Endothelial cell of umbilical vein (primary cell): ENCODE measurements around the gene TNIP1. TPM values are rescaled to one million over a fixed set of nuclear protein-coding genes. Genes with fewer than 3 reads are reported as not detected.

Experiments used
- BruUV-seq: library from RNA; stranded (reverse); fragments of 400-500 nt; replicated peaks from 2 replicates; lab custom pipeline; 2021; lab: Mats Ljungman, UMichigan
- CTCF ChIA-PET: fragments of 300-600, 350-600 bp; sonication (Branson Sonifier 250); formaldehyde crosslinking; loops from one replicate; lab custom pipeline; 2021; ENCODE audit warnings: antibody characterized with exemption, inconsistent platforms; lab: Charles Lee
- POLR2A ChIA-PET: fragments of 300-600, 350-600 bp; sonication (Branson Sonifier 250); formaldehyde crosslinking; loops from one replicate; lab custom pipeline; 2021; ENCODE audit warnings: antibody characterized with exemption, inconsistent platforms; lab: Charles Lee
- DNase-seq: peaks from one replicate; pipeline ENCODE4 v3.0.0-alpha.2; 2011; ENCODE audit warnings: low read depth, low spot score
- FAIRE-seq: peaks from 2 replicates; lab custom pipeline; 2011; peaks lifted over from hg19 to GRCh38; lab: Jason Lieb, UNC
- H2AFZ ChIP-seq: 2 replicates; pipeline ENCODE4 v1.6.0; 2012; ENCODE audit warnings: low read depth, low read length, control low read depth, inconsistent platforms
- H3K27ac ChIP-seq: 2 replicates; pipeline ENCODE4 v1.5.1; 2011; ENCODE audit warnings: low read depth, mild to moderate bottlenecking, control low read depth, low read length, moderate library complexity; ENCODE audit not compliant: insufficient read depth
- H3K27me3 ChIP-seq, 2 experiments: 2 replicates each; pipeline versions ENCODE4 v1.6.0 to v1.6.1; 2011; ENCODE audit warnings: low read length in 2 of 2, mixed read lengths in 1 of 2; ENCODE audit not compliant: control insufficient read depth in 2 of 2, insufficient read depth in 2 of 2
- H3K36me3 ChIP-seq, 2 experiments: 2 replicates in 1 of 2; 3 replicates in 1 of 2; pipeline ENCODE4 v1.5.1; 2011; ENCODE audit warnings: low read length in 2 of 2, mild to moderate bottlenecking in 1 of 2, moderate library complexity in 1 of 2; ENCODE audit not compliant: control insufficient read depth in 2 of 2, insufficient read depth in 2 of 2; ENCODE audit errors: extremely low read depth in 1 of 2
- H3K4me1 ChIP-seq: 3 replicates; pipeline ENCODE4 v1.5.1; 2011; ENCODE audit warnings: mild to moderate bottlenecking, low read length; ENCODE audit not compliant: control insufficient read depth, insufficient read depth; ENCODE audit errors: extremely low read depth
- H3K4me2 ChIP-seq: 2 replicates; pipeline ENCODE4 v1.6.1; 2011; ENCODE audit warnings: low read length, control low read depth, mixed read lengths; ENCODE audit not compliant: insufficient read depth
- H3K4me3 ChIP-seq, 3 experiments: fragments of 200-600 bp in 1 of 3; sonication (generic), shearing (Covaris generic) in 1 of 3; replicated peaks in 1 of 3; 2 replicates each; pipeline ENCODE4 v1.5.1; 2011 to 2016; ENCODE audit warnings: control low read depth in 3 of 3, low read length in 3 of 3, mild to moderate bottlenecking in 2 of 3, inconsistent platforms in 1 of 3, low read depth in 1 of 3, moderate library complexity in 1 of 3; ENCODE audit not compliant: insufficient read depth in 1 of 3
- H3K79me2 ChIP-seq: 2 replicates; pipeline ENCODE4 v1.6.0; 2012; ENCODE audit warnings: low read length, inconsistent platforms; ENCODE audit not compliant: control insufficient read depth, insufficient read depth
- H3K9ac ChIP-seq: replicated peaks from 2 replicates; pipeline ENCODE3; 2011; ENCODE audit warnings: low read length, control low read depth; ENCODE audit not compliant: insufficient read depth; ENCODE audit errors: extremely low read depth
- H3K9me1 ChIP-seq: replicated peaks from 3 replicates; pipeline ENCODE4 v1.6.0; 2011; ENCODE audit warnings: mild to moderate bottlenecking, low read length; ENCODE audit not compliant: control insufficient read depth, insufficient read depth; ENCODE audit errors: extremely low read depth
- H3K9me3 ChIP-seq: replicated peaks from 2 replicates; pipeline ENCODE4 v1.5.1; 2012; ENCODE audit warnings: low read length, inconsistent platforms; ENCODE audit not compliant: control insufficient read depth, insufficient read depth
- H4K20me1 ChIP-seq: replicated peaks from 2 replicates; pipeline ENCODE3; 2011; ENCODE audit warnings: mild to moderate bottlenecking, low read length; ENCODE audit not compliant: control insufficient read depth, insufficient read depth; ENCODE audit errors: extremely low read depth
- EZH2 ChIP-seq: IDR thresholded peaks from 2 replicates; pipeline ENCODE4 v1.6.1; 2012; ENCODE audit warnings: borderline replicate concordance, low read depth, mild to moderate bottlenecking, moderate library complexity, low read length, inconsistent platforms; ENCODE audit not compliant: severe bottlenecking
- FOS ChIP-seq: IDR thresholded peaks from 2 replicates; pipeline ENCODE4 v1.6.1; 2011; ENCODE audit warnings: mild to moderate bottlenecking, low read length, moderate library complexity, borderline replicate concordance; ENCODE audit not compliant: insufficient read depth
- GATA2 ChIP-seq: IDR thresholded peaks from 2 replicates; pipeline ENCODE4 v1.7.0; 2011; ENCODE audit warnings: low read depth, mild to moderate bottlenecking, moderate library complexity, mixed read lengths, low read length; ENCODE audit not compliant: insufficient read length, insufficient read depth
- JUN ChIP-seq: IDR thresholded peaks from 2 replicates; pipeline ENCODE4 v1.6.1; 2011; ENCODE audit warnings: borderline replicate concordance, low read depth; ENCODE audit not compliant: insufficient read length, insufficient read depth
- MYC ChIP-seq: IDR thresholded peaks from one replicate; pipeline ENCODE4 v1.6.1; 2011; ENCODE audit warnings: mild to moderate bottlenecking, low read depth, low read length
- POLR2A ChIP-seq: IDR thresholded peaks from 2 replicates; pipeline ENCODE4 v1.6.1; 2012; ENCODE audit warnings: low read depth, mild to moderate bottlenecking, control low read depth, low read length
- POLR2AphosphoS5 ChIP-seq: IDR thresholded peaks from 2 replicates; pipeline ENCODE4 v1.6.1; 2012; ENCODE audit warnings: low read depth, mild to moderate bottlenecking, control low read depth, low read length, moderate library complexity; ENCODE audit not compliant: insufficient read depth
- dilution Hi-C: fragments of 300-500 bp; cut with MboI; formaldehyde crosslinking; loops from one replicate; pipeline ENCODE4 v1.15.0; 2019; ENCODE audit warnings: low sequenced_read_pairs; ENCODE audit not compliant: extremely low pct_ligation_motif_present
- intact Hi-C: fragments of 100-400 bp; cut with micrococcal nuclease; formaldehyde crosslinking; loops from one replicate; pipeline ENCODE4 v1.10.0; 2022
- polyA plus RNA-seq, 4 experiments: library from polyadenylated mRNA; depleted of rRNA in 3 of 4; stranded (reverse) in 3 of 4; unstranded in 1 of 4; fragments of >200 nt; gene quantifications; 2 replicates each; pipeline versions ENCODE4 v1.2.1 to v1.2.3, GENCODE V29; 2011 to 2012; ENCODE audit warnings: missing spikeins in 1 of 4
- total RNA-seq: library from RNA; stranded (reverse); gene quantifications from 2 replicates; pipeline ENCODE4 v1.2.3, GENCODE V29; 2021
- TF ChIP-seq, protein P1 (sequence below): IDR thresholded peaks from 2 replicates; pipeline ENCODE4 v1.6.1; 2011; ENCODE audit not compliant: insufficient read depth, insufficient read length
- TF ChIP-seq, protein P2 (sequence below), 2 donors: IDR thresholded peaks; 1 replicate in 1 of 2; 2 replicates in 1 of 2; pipeline ENCODE4 v1.5.1; 2011; ENCODE audit warnings: low read length in 2 of 2, mild to moderate bottlenecking in 2 of 2, moderate library complexity in 2 of 2, control low read depth in 1 of 2, inconsistent platforms in 1 of 2, low read depth in 1 of 2; ENCODE audit not compliant: insufficient read depth in 1 of 2; ENCODE audit errors: extremely low read depth in 1 of 2

The TNIP1 gene
- total and polyA plus RNA-seq, 2 donors (not counting 3 experiments of a cell fraction or from before 2014, with no cell fraction given) = 43.0 to 96.8 TPM

DNA sequence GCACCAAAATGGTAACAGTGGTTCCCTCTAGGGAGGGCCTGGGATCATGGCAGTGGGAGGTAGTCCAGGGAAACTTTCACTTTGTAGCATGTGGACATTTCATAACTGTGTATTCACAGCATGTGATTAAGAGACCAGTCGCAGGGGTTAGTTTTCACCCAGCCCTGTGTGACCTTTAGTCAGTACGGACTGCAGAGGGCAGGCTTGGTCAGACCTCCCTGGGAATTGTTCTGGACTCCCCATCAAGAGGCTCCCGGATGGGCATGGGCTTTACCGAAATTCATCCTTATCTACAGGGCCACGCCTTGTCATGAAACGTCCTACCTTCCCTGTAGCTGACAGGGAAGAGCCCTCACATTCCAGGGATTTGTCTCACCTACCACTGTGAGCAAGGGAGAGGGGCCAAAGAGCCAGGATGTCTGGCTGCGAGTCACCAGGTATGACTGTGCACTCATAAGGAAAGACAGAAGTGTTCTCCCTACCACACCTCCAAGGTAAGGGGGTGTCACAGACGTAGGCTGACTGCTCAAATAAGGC, 40.6 kb downstream of the TNIP1 start:
- intact Hi-C loops = no loop called here
- no peaks in the 10 kb centered on the region for H4K20me1 ChIP-seq
- H3K4me1 ChIP-seq = peaks cover 21% of the 10 kb centered on the region
- no peak overlapping the region for H3K27ac ChIP-seq
- TF ChIP-seq GATA2 = no peak
- TF ChIP-seq EZH2 = no peak
- no peak for TF ChIP-seq MYC
- FAIRE-seq (no peak), DNase-seq (no peak)
- no peaks in the 10 kb centered on the region for H3K9me3 ChIP-seq
- H3K79me2 ChIP-seq = no peaks in the 10 kb centered on the region
- ChIA-PET CTCF (interaction anchor here (1.2 to 3.7 kb wide), 6 partner anchors 8 to 199 kb away, joined by 3 to 37 read pairs (median 10); no protein-coding TSS in a partner anchor), POLR2A (no interaction called here)
- dilution Hi-C loops = no loop called here
- no TSS peak for BruUV-seq
- no peak overlapping the region for H3K4me3 ChIP-seq
- no peak overlapping the region for H2AFZ ChIP-seq
- no peak overlapping the region for H3K4me2 ChIP-seq
- no peaks in the 10 kb centered on the region for H3K27me3 ChIP-seq
- H3K36me3 ChIP-seq = peaks cover 11 to 29% of the 10 kb centered on the region in 2 experiments
- H3K9me1 ChIP-seq = no peaks in the 10 kb centered on the region
- H3K9ac ChIP-seq = no peak overlapping the region

DNA sequence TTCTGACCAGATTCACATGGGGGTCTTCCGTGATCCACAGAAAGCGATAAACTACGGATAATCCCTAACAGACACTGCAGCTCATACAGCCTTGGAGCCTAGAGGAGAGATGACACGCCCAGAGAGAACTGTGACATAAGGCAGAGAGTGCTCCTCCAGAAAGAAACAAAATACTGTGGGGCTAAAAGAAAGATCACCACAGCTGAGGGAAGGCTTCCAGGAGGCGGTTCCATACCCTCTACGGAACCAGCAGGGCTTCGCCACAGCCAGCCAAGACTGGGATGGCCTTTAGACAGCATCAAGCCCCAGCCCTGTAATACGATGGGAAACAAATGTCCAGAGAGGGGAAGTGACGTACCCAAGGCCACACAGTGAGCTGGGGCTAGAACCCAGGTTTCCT, 41.2 kb downstream of the TNIP1 start:
- peaks cover 21% of the 10 kb centered on the region for H3K4me1 ChIP-seq
- intact Hi-C loops = no loop called here
- no peaks in the 10 kb centered on the region for H3K9me1 ChIP-seq
- BruUV-seq = no TSS peak
- no peak overlapping the region for H3K4me2 ChIP-seq
- peaks cover 14 to 33% of the 10 kb centered on the region in 2 experiments for H3K36me3 ChIP-seq
- dilution Hi-C loops = loop anchor here (10.0 kb wide), 1 partner anchor 45 kb away; the partner anchor contains the start of gene TNIP1
- H3K27me3 ChIP-seq = no peaks in the 10 kb centered on the region
- TF ChIP-seq, protein P1, sequence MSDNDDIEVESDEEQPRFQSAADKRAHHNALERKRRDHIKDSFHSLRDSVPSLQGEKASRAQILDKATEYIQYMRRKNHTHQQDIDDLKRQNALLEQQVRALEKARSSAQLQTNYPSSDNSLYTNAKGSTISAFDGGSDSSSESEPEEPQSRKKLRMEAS = no peak
- TF ChIP-seq JUN (no peak), GATA2 (no peak), POLR2A (no peak), EZH2 (no peak), FOS (no peak), POLR2AphosphoS5 (no peak), MYC (no peak)
- TF ChIP-seq, protein P2, sequence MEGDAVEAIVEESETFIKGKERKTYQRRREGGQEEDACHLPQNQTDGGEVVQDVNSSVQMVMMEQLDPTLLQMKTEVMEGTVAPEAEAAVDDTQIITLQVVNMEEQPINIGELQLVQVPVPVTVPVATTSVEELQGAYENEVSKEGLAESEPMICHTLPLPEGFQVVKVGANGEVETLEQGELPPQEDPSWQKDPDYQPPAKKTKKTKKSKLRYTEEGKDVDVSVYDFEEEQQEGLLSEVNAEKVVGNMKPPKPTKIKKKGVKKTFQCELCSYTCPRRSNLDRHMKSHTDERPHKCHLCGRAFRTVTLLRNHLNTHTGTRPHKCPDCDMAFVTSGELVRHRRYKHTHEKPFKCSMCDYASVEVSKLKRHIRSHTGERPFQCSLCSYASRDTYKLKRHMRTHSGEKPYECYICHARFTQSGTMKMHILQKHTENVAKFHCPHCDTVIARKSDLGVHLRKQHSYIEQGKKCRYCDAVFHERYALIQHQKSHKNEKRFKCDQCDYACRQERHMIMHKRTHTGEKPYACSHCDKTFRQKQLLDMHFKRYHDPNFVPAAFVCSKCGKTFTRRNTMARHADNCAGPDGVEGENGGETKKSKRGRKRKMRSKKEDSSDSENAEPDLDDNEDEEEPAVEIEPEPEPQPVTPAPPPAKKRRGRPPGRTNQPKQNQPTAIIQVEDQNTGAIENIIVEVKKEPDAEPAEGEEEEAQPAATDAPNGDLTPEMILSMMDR (IDR thresholded peaks at IDR 0.05; ENCODE audit: extremely low read depth in 1 of 2, insufficient read depth in 1 of 2, low read depth in 1 of 2, low read length in 2 of 2) = no peak
- POLR2A ChIA-PET = no interaction called here
- no peak overlapping the region for H3K9ac ChIP-seq
- DNase-seq (no peak), FAIRE-seq (no peak)
- CTCF ChIA-PET = interaction anchor here (0.9 to 3.7 kb wide), 8 partner anchors 9 to 199 kb away, joined by 3 to 37 read pairs (median 16); no protein-coding TSS in a partner anchor
- H3K27ac ChIP-seq = no peak overlapping the region
- no peaks in the 10 kb centered on the region for H3K9me3 ChIP-seq
- no peak overlapping the region for H2AFZ ChIP-seq
- H3K4me3 ChIP-seq = no peak overlapping the region
- no peaks in the 10 kb centered on the region for H4K20me1 ChIP-seq
- no peaks in the 10 kb centered on the region for H3K79me2 ChIP-seq
